Testis (tissue), 2 donors: ENCODE results near the gene TTC21B.

Experiments
- CTCF ChIP-seq, 3 experiments: fragments of 450-650 bp in 2 of 3; fragments of 200-600 bp in 1 of 3; sonication (generic) in 1 of 3; IDR thresholded peaks; one replicate each; pipeline ENCODE4 v1.5.1; 2016 to 2019; ENCODE audit warnings: antibody characterized with exemption in 3 of 3, mild to moderate bottlenecking in 2 of 3, moderate library complexity in 1 of 3
- POLR2A ChIP-seq: fragments of 450-650 bp; IDR thresholded peaks from one replicate; pipeline ENCODE4 v1.6.1; 2017; ENCODE audit warnings: antibody characterized with exemption, mild to moderate bottlenecking, moderate library complexity

DNA sequence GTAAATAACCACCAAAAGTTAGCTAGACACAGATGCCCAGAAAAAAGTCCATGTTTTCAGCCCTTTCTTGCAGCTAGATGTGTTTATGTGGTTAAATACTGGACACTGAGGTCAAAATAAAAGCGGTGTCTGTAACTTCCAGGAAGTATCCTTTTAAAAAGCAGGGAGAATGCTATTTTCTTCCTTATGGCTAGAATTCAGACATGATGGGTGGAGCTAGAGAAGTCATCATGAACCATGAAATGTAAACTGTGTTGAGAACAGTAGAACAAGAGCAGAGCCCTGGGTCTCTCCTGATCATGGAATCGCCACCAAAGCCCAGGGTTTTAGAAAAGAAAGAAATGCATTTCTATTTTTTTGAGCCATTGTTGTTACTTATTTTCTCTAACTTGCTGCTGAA lies 118.2 kb downstream of the TTC21B start:
- no peak for TF ChIP-seq CTCF (IDR thresholded peaks at IDR 0.05)
- no peak for TF ChIP-seq POLR2A
